IMR-90 (cell line): Measurements from ENCODE around the gene PPP1R3D.

Experiments used
- RFX5 ChIP-seq: IDR thresholded peaks from 2 replicates; pipeline ENCODE4 v1.8.0; 2012; ENCODE audit warnings: low read depth, mild to moderate bottlenecking, low read length, moderate library complexity
- TF ChIP-seq, protein P1 (sequence below): fragments of 150-350 bp; IDR thresholded peaks from 2 replicates; pipeline ENCODE4 v1.6.1; 2017; ENCODE audit warnings: mild to moderate bottlenecking, antibody characterized with exemption, low read length, low read depth

DNA sequence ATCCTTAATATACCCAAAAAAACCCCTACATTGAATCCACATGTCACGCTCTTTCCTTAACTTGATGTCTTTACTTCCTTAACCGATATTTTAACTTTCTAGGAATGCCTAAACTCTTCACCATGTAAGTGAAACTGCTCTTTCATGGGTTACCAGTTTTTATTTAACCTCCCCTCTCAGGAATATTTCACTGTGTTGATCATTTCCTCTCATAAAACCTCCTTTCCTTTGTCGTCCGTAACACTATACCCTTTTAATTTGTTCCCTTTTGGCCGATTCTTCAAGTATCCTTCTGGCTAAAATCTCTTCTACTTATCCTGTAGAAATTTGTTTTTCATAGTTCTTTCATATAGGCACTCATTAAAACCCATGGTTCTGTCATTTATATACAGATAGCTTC is 31.2 kb downstream of the PPP1R3D start:
- TF ChIP-seq, protein P1, sequence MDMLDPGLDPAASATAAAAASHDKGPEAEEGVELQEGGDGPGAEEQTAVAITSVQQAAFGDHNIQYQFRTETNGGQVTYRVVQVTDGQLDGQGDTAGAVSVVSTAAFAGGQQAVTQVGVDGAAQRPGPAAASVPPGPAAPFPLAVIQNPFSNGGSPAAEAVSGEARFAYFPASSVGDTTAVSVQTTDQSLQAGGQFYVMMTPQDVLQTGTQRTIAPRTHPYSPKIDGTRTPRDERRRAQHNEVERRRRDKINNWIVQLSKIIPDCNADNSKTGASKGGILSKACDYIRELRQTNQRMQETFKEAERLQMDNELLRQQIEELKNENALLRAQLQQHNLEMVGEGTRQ = no peak
- no peak for TF ChIP-seq RFX5
